HG02981 (cell line): Measurements from ENCODE around the gene FOXR1.
"Not testable (repeated sequence)": the region's sequence is repeated elsewhere in the genome, so short reads cannot be mapped to it uniquely, and the experiment has no call there.

Experiments
- ATAC-seq: cut with Tn5 transposase; IDR thresholded peaks from one replicate; pipeline ENCODE4 v1.9.1; 2021; ENCODE audit warnings: mild to moderate bottlenecking, moderate library complexity; ENCODE audit not compliant: unreplicated experiment

Gene FOXR1

GRCh38 chr11:118991486-118992038 is 20.0 kb downstream of the FOXR1 start:
- ATAC-seq: not testable (repeated sequence)

GRCh38 chr11:118996926-118997626 is 25.5 kb downstream of the FOXR1 start:
- no peak for ATAC-seq

- peak; percentile 85 for ATAC-seq
Observed at GRCh38 chr11:118997627-118998387, 26.2 kb downstream of the FOXR1 start, which contains the start of gene CENATAC. Gene CENATAC, plus strand, starts transcription at chr11:118998138. Its CDS starts 60 bp downstream, at chr11:118998198.

- ATAC-seq: no peak
Observed at GRCh38 chr11:118998388-118998717, 26.8 kb downstream of the FOXR1 start.

DNA sequence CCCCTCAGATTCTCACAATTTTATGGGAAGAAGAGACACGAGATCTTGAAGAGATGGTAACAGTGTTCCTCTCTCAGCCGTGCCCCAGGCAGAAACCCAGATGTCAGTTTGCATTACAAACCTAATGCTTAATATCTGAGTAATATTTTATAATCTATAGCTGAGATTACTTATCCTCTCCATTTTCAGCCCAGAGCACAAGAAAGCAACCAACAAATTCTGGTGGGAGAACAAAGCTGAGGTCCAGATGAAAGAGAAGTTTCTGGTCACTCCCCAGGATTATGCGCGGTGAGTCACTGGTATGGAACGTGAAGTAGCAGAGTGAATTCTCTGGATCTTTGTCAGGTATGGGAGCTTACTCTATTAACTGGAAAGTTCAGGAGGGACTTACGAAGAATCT is 27.3 kb downstream of the FOXR1 start:
- ATAC-seq: no peak

DNA sequence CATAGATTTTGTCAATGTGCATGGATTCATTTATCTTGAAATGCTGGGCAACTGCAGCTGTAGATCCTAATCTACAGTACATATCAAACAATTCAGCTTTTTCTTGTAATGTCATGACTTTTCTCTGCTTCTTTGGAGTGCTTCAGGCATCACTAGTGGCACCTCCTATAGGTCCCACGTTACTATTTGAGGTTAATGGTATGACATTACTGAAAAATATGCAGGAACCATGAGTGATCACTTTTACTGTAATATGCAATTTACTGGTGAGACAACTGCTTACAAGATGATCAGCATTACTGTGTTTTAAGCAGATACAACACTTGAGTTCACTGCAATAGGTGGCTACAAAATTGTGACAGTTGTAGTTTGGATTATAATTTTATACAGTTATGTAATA is 29.3 kb downstream of the FOXR1 start:
- ATAC-seq: no peak

DNA sequence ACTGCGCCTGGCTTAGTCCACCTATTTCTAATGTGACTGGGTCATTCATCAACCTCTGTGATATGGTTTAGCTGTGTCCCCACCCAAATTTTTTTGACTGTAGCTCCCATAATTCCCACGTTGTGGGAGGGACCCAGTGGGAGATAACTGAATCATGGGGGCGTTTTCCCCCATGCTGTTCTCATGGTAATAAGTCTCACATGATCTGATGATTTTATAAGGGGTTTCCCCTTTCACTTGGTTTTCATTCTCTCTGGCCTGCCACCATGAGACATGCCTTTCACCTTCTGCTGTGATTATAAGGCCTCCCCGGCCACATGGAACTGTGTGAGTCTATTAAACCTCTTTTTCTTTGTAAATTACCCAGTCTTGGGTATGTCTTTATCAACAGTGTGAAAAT is 35.1 kb downstream of the FOXR1 start:
- no peak for ATAC-seq

- ATAC-seq: no peak
Observed at GRCh38 chr11:119011476-119012053, 40.0 kb downstream of the FOXR1 start.

- no peak for ATAC-seq
Observed at GRCh38 chr11:119012629-119013170, 41.1 kb downstream of the FOXR1 start.

- ATAC-seq: no peak
Observed at GRCh38 chr11:119014209-119014924, 42.8 kb downstream of the FOXR1 start.

GRCh38 chr11:119015054-119015611 is 43.6 kb downstream of the FOXR1 start:
- no peak for ATAC-seq

DNA sequence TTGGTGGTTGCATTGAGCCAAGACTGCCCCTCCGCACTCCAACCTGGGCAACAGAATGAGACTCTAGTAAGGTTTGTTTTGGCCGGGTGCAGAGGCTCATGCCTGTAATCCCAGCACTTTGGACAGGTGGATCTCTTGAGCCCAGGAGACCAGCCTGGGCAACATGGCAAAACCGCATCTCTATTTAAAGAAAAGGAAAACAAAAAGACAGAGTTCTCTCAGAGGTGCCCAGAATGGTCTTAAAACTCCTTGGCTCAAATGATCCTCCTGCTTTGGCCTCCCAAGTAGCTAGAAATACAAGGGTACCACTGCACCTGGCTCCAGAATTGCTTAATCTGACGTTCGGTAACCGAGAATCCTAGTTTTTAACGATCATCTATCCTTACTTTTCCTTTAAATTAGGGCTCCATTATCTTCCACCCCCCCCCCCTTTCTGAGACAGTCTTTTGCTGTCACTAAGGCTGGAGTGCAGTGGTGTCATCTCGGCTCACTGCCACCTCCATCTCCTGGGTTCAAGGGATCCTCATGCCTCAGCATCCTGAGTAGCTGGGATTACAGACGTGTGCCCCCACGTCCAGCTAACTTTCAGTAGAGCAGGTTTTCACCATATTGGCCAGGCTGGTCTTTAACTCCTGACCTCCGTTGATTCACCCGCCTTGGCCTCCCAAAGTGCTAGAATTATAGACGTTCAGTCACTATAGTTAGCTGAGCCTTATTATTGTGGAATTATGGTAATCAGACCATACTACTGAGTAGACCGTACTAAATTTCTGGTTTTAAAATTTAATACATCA is 44.9 kb downstream of the FOXR1 start:
- ATAC-seq: no peak

- ATAC-seq: not testable (repeated sequence)
Observed at GRCh38 chr11:119017377-119017776, 45.8 kb downstream of the FOXR1 start.

DNA sequence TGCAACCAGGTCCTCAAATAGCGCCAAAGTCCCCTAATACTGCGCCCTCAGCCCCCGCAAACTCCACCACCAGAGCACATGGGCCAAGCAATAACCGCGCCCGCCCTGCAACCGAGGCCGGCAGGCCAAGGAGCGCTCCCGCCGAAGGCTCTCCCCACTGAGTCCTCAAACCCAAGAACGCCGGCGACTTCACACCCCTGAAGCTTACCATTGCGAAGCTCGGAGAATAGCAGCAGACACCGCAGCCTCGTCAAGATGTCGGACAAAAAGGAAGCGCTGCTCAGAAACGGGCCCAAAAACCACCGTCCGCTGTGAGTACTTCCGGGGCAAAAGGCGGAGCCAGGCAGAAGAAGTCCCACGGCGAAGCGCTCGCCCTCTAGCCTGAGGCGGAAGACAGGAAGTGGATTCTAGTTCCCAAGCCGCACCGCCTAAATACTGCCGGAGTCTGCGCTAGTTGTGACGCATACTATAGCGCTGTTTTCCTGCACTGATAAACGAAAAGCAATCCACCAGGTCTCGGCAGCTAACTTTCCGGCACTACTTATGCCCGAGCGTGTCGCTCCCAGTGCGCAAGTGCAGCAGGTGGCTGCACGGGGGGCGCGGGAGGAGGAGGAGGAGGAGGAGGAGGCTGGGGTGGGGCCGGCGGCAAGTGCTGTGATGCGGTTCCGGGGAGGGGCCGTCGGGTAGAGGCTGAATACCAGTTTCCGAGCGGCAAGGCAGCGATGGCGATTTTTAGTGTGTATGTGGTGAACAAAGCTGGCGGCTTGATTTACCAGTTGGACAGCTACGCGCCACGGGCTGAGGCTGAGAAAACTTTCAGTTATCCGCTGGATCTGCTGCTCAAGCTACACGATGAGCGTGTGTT is 46.7 kb downstream of the FOXR1 start, which contains the start of the genes RPS25 and TRAPPC4:
RPS25 (minus strand) TSS at position 270 of the 865 bp plus-strand sequence; CDS start at position 211, 59 bp downstream.
TRAPPC4 (plus strand) TSS at position 693 of the 865 bp plus-strand sequence; CDS start at position 723, 30 bp downstream.
- peak; percentile 87 for ATAC-seq

DNA sequence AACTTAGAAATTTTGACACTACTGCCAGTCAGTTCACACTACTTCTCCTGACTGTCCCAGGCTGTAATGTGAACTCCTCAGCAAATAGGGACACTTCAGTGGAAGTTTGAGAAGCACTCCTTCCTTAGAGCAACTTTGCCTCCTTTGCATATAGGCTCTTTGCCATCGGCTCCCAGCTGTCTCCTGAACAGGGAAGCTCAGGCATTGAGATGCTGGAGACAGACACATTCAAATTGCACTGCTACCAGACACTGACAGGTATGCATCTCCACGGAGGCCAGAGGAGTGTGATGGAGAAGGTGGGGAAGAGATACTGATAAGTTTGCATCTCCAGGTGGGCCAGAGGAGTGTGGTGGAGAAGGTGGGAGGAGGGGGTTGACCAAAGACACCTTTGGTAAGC is 48.4 kb downstream of the FOXR1 start:
- no peak for ATAC-seq

- ATAC-seq: no peak
Observed at GRCh38 chr11:119021631-119022030, 50.1 kb downstream of the FOXR1 start.

- ATAC-seq: no peak
Observed at GRCh38 chr11:119023741-119024140, 52.2 kb downstream of the FOXR1 start.

GRCh38 chr11:119024430-119025098 is 53.0 kb downstream of the FOXR1 start:
- ATAC-seq: no peak
